ENCODE measurements around the gene DNAJC13.

GRCh38 chr3:132509506-132509905 lies 92.2 kb downstream of the DNAJC13 start:
- no peak for TF ChIP-seq EP300 (IDR thresholded peaks at IDR 0.05)
- TF ChIP-seq POLR2A (IDR thresholded peaks at IDR 0.05) = no peak

All from sigmoid colon (tissue), 4 donors.